H9 (cell line): ENCODE results near the gene SHC4. TPM values are rescaled to one million over a fixed set of nuclear protein-coding genes. Genes with fewer than 3 reads are reported as not detected.

Experiments
- DNase-seq: peaks from one replicate; pipeline ENCODE4 v3.0.0-alpha.2; 2017
- H2AFZ ChIP-seq: one replicate; pipeline ENCODE4 v1.6.1; 2013; ENCODE audit warnings: mild to moderate bottlenecking, low read length, control low read depth, moderate library complexity
- H2AK5ac ChIP-seq: 2 replicates; pipeline ENCODE4 v1.6.1; 2013; ENCODE audit warnings: low read length, control low read depth, mixed read lengths; ENCODE audit not compliant: insufficient read length
- H2BK120ac ChIP-seq: one replicate; pipeline ENCODE4 v1.6.1; 2013; ENCODE audit warnings: low read depth, mild to moderate bottlenecking, low read length, control low read depth, inconsistent platforms; ENCODE audit not compliant: poor library complexity, severe bottlenecking
- H2BK12ac ChIP-seq: 2 replicates; pipeline ENCODE4 v1.6.1; 2013; ENCODE audit warnings: low read length, control low read depth, mixed read lengths, low read depth; ENCODE audit not compliant: insufficient read length
- H2BK15ac ChIP-seq: 2 replicates; pipeline ENCODE4 v1.6.1; 2013; ENCODE audit warnings: low read depth, low read length, control low read depth
- H2BK20ac ChIP-seq: one replicate; pipeline ENCODE4 v1.6.1; 2013; ENCODE audit warnings: low read depth, mild to moderate bottlenecking, low read length, control low read depth, inconsistent platforms; ENCODE audit not compliant: poor library complexity, severe bottlenecking
- H2BK5ac ChIP-seq: 2 replicates; pipeline ENCODE4 v1.6.1; 2013; ENCODE audit warnings: low read length, control low read depth, mixed read lengths; ENCODE audit not compliant: insufficient read length
- H3K14ac ChIP-seq: 2 replicates; pipeline ENCODE4 v1.6.1; 2013; ENCODE audit warnings: low read length, control low read depth; ENCODE audit not compliant: insufficient read depth
- H3K18ac ChIP-seq: 2 replicates; pipeline ENCODE4 v1.6.1; 2013; ENCODE audit warnings: low read depth, mild to moderate bottlenecking, mixed read lengths, low read length, control low read depth; ENCODE audit not compliant: insufficient read length
- H3K23ac ChIP-seq: 2 replicates; pipeline ENCODE4 v1.6.1; 2013; ENCODE audit warnings: low read length, control low read depth, mixed read lengths, low read depth; ENCODE audit not compliant: insufficient read length
- H3K23me2 ChIP-seq: 2 replicates; pipeline ENCODE4 v1.6.1; 2013; ENCODE audit warnings: low read depth, mild to moderate bottlenecking, mixed read lengths, low read length, control low read depth; ENCODE audit not compliant: insufficient read length, poor library complexity, severe bottlenecking
- H3K27ac ChIP-seq: 2 replicates; pipeline ENCODE4 v1.5.1; 2013; ENCODE audit warnings: low read length, control low read depth, mixed read lengths, low read depth; ENCODE audit not compliant: insufficient read length
- H3K27me3 ChIP-seq: 2 replicates; pipeline ENCODE4 v1.6.1; 2013; ENCODE audit warnings: low read length, control low read depth, inconsistent platforms; ENCODE audit not compliant: insufficient read depth
- H3K4ac ChIP-seq: 2 replicates; pipeline ENCODE4 v1.6.1; 2013; ENCODE audit warnings: low read depth, mild to moderate bottlenecking, control low read depth, inconsistent platforms, low read length, moderate library complexity
- H3K4me1 ChIP-seq: 2 replicates; pipeline ENCODE4 v1.6.1; 2013; ENCODE audit warnings: low read length, control low read depth, inconsistent platforms; ENCODE audit not compliant: insufficient read depth
- H3K4me2 ChIP-seq: 2 replicates; pipeline ENCODE4 v1.6.1; 2013; ENCODE audit warnings: low read length, control low read depth, mixed read lengths; ENCODE audit not compliant: insufficient read length, insufficient read depth
- H3K56ac ChIP-seq: 2 replicates; pipeline ENCODE4 v1.6.1; 2013; ENCODE audit warnings: low read depth, mild to moderate bottlenecking, mixed read lengths, low read length, control low read depth; ENCODE audit not compliant: insufficient read length
- H3K79me1 ChIP-seq: 2 replicates; pipeline ENCODE4 v1.6.1; 2013; ENCODE audit warnings: low read depth, mild to moderate bottlenecking, moderate library complexity, low read length, control low read depth, inconsistent platforms; ENCODE audit not compliant: insufficient read depth, poor library complexity, severe bottlenecking
- H3K79me2 ChIP-seq: 2 replicates; pipeline ENCODE4 v1.6.1; 2013; ENCODE audit warnings: low read length, control low read depth, inconsistent platforms; ENCODE audit not compliant: insufficient read depth
- H3K9ac ChIP-seq: 2 replicates; pipeline ENCODE4 v1.6.1; 2013; ENCODE audit warnings: low read length, control low read depth, mixed read lengths; ENCODE audit not compliant: insufficient read length; ENCODE audit errors: extremely low read depth
- H3K9me3 ChIP-seq: one replicate; pipeline ENCODE4 v1.6.1; 2013; ENCODE audit warnings: low read depth, low read length, inconsistent platforms; ENCODE audit not compliant: control insufficient read depth
- H3T11ph ChIP-seq: one replicate; pipeline ENCODE4 v1.6.1; 2013; ENCODE audit warnings: mild to moderate bottlenecking, low read length, control low read depth, inconsistent platforms
- H4K20me1 ChIP-seq: one replicate; pipeline ENCODE4 v1.6.1; 2013; ENCODE audit not compliant: control insufficient read depth, insufficient read length, insufficient read depth
- H4K5ac ChIP-seq: 2 replicates; pipeline ENCODE4 v1.6.1; 2013; ENCODE audit warnings: low read depth, mild to moderate bottlenecking, mixed read lengths, low read length, control low read depth; ENCODE audit not compliant: insufficient read length
- H4K8ac ChIP-seq: replicated peaks from 2 replicates; pipeline ENCODE4 v1.6.1; 2013; ENCODE audit warnings: low read length, control low read depth, mixed read lengths, low read depth; ENCODE audit not compliant: insufficient read length
- H4K91ac ChIP-seq: 2 replicates; pipeline ENCODE4 v1.6.1; 2013; ENCODE audit warnings: low read depth, mild to moderate bottlenecking, moderate library complexity, mixed read lengths, low read length, control low read depth; ENCODE audit not compliant: insufficient read length
- H3K27ac Mint-ChIP-seq, 3 experiments: 2 replicates in 2 of 3; 3 replicates in 1 of 3; pipeline ENCODE4 v1.8.0; 2020 to 2021; ENCODE audit warnings: mixed read lengths in 3 of 3, mild to moderate bottlenecking in 1 of 3, moderate library complexity in 1 of 3
- H3K27me3 Mint-ChIP-seq: 2 replicates; pipeline ENCODE4 v1.8.0; 2021; ENCODE audit warnings: low read depth, mild to moderate bottlenecking, moderate library complexity, mixed read lengths
- H3K36me3 Mint-ChIP-seq, 3 experiments: 2 replicates in 2 of 3; 3 replicates in 1 of 3; pipeline ENCODE4 v1.8.0; 2020 to 2021; ENCODE audit warnings: low read depth in 3 of 3, mixed read lengths in 3 of 3; ENCODE audit not compliant: insufficient read depth in 1 of 3
- H3K4me1 Mint-ChIP-seq, 2 experiments: 2 replicates each; pipeline ENCODE4 v1.8.0; 2020; ENCODE audit warnings: mixed read lengths in 2 of 2
- H3K4me3 Mint-ChIP-seq, 2 experiments: 2 replicates in 1 of 2; 3 replicates in 1 of 2; pipeline ENCODE4 v1.8.0; 2020 to 2021; ENCODE audit warnings: mild to moderate bottlenecking in 2 of 2, mixed read lengths in 2 of 2, moderate library complexity in 1 of 2
- H3K9me3 Mint-ChIP-seq, 2 experiments: 2 replicates in 1 of 2; 3 replicates in 1 of 2; pipeline ENCODE4 v1.8.0; 2020; ENCODE audit warnings: mild to moderate bottlenecking in 2 of 2, mixed read lengths in 2 of 2, moderate library complexity in 1 of 2
- CTCF ChIP-seq: fragments of 200-600 bp; sonication (generic); conservative IDR thresholded peaks from 3 replicates; pipeline ENCODE4 v1.8.0; 2021; ENCODE audit warnings: antibody characterized with exemption, mild to moderate bottlenecking
- WGBS: extraction: QIAGEN DNeasy Blood & Tissue Kit; methylation state at CpG from one replicate; pipeline ENCODE4 v1.1.7; 2013; ENCODE audit warnings: missing lambda C conversion rate, low lambda C conversion rate, mixed read lengths; ENCODE audit not compliant: insufficient read length; ENCODE audit errors: extremely low coverage; 5-methylcytosine and 5-hydroxymethylcytosine counted together
- total RNA-seq: library from RNA; stranded (reverse); gene quantifications from 2 replicates; pipeline ENCODE4 v1.2.1, GENCODE V29; 2021

The SHC4 gene
- total RNA-seq, 1 experiment from 2014 or later: 0.26 TPM

GRCh38 chr15:48888191-48888590 lies 75.5 kb downstream of the SHC4 start:
- Histone ChIP-seq H2BK120ac (no peak overlapping the region), H4K5ac (no peak overlapping the region), H4K8ac (no peak overlapping the region), H3K23me2 (no peaks in the 10 kb centered on the region), H3T11ph (no peak overlapping the region), H2BK12ac (no peak overlapping the region), H3K79me2 (no peaks in the 10 kb centered on the region), H4K20me1 (no peaks in the 10 kb centered on the region), H2BK15ac (no peak overlapping the region), H3K14ac (no peak overlapping the region), H3K23ac (no peak overlapping the region), H3K4me1 (no peaks in the 10 kb centered on the region), H2AK5ac (no peak overlapping the region), H3K27ac (no peak overlapping the region), H4K91ac (no peak overlapping the region), H3K4ac (no peak overlapping the region), H2AFZ (no peak overlapping the region), H3K18ac (no peak overlapping the region), H3K27me3 (no peaks in the 10 kb centered on the region), H3K79me1 (no peaks in the 10 kb centered on the region), H2BK5ac (no peak overlapping the region), H3K4me2 (no peak overlapping the region), H2BK20ac (no peak overlapping the region), H3K9ac (no peak overlapping the region), H3K56ac (no peak overlapping the region), H3K9me3 (no peaks in the 10 kb centered on the region)
- Mint-ChIP-seq H3K36me3 (no peaks in the 10 kb centered on the region), H3K9me3 (no peaks in the 10 kb centered on the region), H3K27ac (no peak overlapping the region), H3K4me1 (peaks cover 2 to 6% of the 10 kb centered on the region in 2 experiments; a peak in 2 of 4 replicates), H3K4me3 (no peak overlapping the region), H3K27me3 (no peaks in the 10 kb centered on the region)
- no peak for TF ChIP-seq CTCF
- no peak for DNase-seq
- no CpG with 5 or more reads among the region's 4 CpGs for WGBS
